IPS-20b (cell line): ENCODE data around the gene GRAP2.

Experiments
- H3K27ac ChIP-seq: one replicate; pipeline ENCODE4 v1.5.1; 2013; ENCODE audit warnings: low read length
- H3K27me3 ChIP-seq: 2 replicates; pipeline ENCODE4 v1.6.1; 2013; ENCODE audit warnings: mild to moderate bottlenecking, low read length, inconsistent platforms; ENCODE audit not compliant: insufficient read depth
- H3K36me3 ChIP-seq: 2 replicates; pipeline ENCODE4 v1.6.1; 2013; ENCODE audit warnings: low read depth, mild to moderate bottlenecking, inconsistent platforms, low read length, moderate library complexity; ENCODE audit not compliant: insufficient read depth
- H3K4me1 ChIP-seq: 2 replicates; pipeline ENCODE4 v1.6.1; 2013; ENCODE audit warnings: mild to moderate bottlenecking, control low read depth, inconsistent platforms, low read length, moderate library complexity; ENCODE audit not compliant: insufficient read depth
- H3K4me3 ChIP-seq: 2 replicates; pipeline ENCODE4 v1.5.1; 2013; ENCODE audit warnings: mild to moderate bottlenecking, low read length, inconsistent platforms
- H3K9ac ChIP-seq: 2 replicates; pipeline ENCODE4 v1.6.1; 2013; ENCODE audit warnings: low read depth, mild to moderate bottlenecking, inconsistent platforms, low read length, moderate library complexity
- H3K9me3 ChIP-seq: 2 replicates; pipeline ENCODE4 v1.6.1; 2013; ENCODE audit warnings: mild to moderate bottlenecking, low read depth, low read length, inconsistent platforms; ENCODE audit not compliant: insufficient read depth

Gene GRAP2

GRCh38 chr22:39914584-39914983 is 13.7 kb downstream of the GRAP2 start:
- no peaks in the 10 kb centered on the region for H3K27me3 ChIP-seq
- peaks cover 7% of the 10 kb centered on the region; the same call in 1 of the 2 replicates for H3K4me1 ChIP-seq
- H3K36me3 ChIP-seq: no peaks in the 10 kb centered on the region
- H3K4me3 ChIP-seq: no peak overlapping the region
- H3K9me3 ChIP-seq: no peaks in the 10 kb centered on the region
- no peak overlapping the region for H3K27ac ChIP-seq
- no peak overlapping the region for H3K9ac ChIP-seq

- H3K9ac ChIP-seq: no peak overlapping the region
- no peak overlapping the region for H3K27ac ChIP-seq
- H3K27me3 ChIP-seq: no peaks in the 10 kb centered on the region
- peaks cover 7% of the 10 kb centered on the region; the same call in 1 of the 2 replicates for H3K4me1 ChIP-seq
- no peak overlapping the region for H3K4me3 ChIP-seq
- no peaks in the 10 kb centered on the region for H3K36me3 ChIP-seq
- no peaks in the 10 kb centered on the region for H3K9me3 ChIP-seq
Measured at GRCh38 chr22:39915295-39915726, 14.4 kb downstream of the GRAP2 start.

GRCh38 chr22:39916496-39916895 is 15.6 kb downstream of the GRAP2 start:
- no peaks in the 10 kb centered on the region for H3K27me3 ChIP-seq
- no peak overlapping the region for H3K27ac ChIP-seq
- no peaks in the 10 kb centered on the region for H3K9me3 ChIP-seq
- peaks cover 7% of the 10 kb centered on the region; the same call in 1 of the 2 replicates for H3K4me1 ChIP-seq
- no peak overlapping the region for H3K4me3 ChIP-seq
- H3K9ac ChIP-seq: no peak overlapping the region
- H3K36me3 ChIP-seq: no peaks in the 10 kb centered on the region

GRCh38 chr22:39917197-39917643 is 16.3 kb downstream of the GRAP2 start:
- peaks cover 7% of the 10 kb centered on the region; the same call in 1 of the 2 replicates for H3K4me1 ChIP-seq
- H3K27me3 ChIP-seq: no peaks in the 10 kb centered on the region
- no peak overlapping the region for H3K9ac ChIP-seq
- H3K4me3 ChIP-seq: no peak overlapping the region
- H3K9me3 ChIP-seq: no peaks in the 10 kb centered on the region
- no peak overlapping the region for H3K27ac ChIP-seq
- no peaks in the 10 kb centered on the region for H3K36me3 ChIP-seq

- Histone ChIP-seq H3K4me3 (no peak overlapping the region), H3K9me3 (no peaks in the 10 kb centered on the region), H3K9ac (no peak overlapping the region), H3K27me3 (no peaks in the 10 kb centered on the region), H3K36me3 (no peaks in the 10 kb centered on the region), H3K4me1 (peaks cover 7% of the 10 kb centered on the region; the same call in 1 of the 2 replicates), H3K27ac (no peak overlapping the region)
Measured at GRCh38 chr22:39917776-39918495, 17.1 kb downstream of the GRAP2 start.

- no peaks in the 10 kb centered on the region for H3K36me3 ChIP-seq
- H3K9ac ChIP-seq: no peak overlapping the region
- H3K4me3 ChIP-seq: no peak overlapping the region
- H3K27me3 ChIP-seq: no peaks in the 10 kb centered on the region
- peaks cover 7% of the 10 kb centered on the region; the same call in 1 of the 2 replicates for H3K4me1 ChIP-seq
- no peak overlapping the region for H3K27ac ChIP-seq
- no peaks in the 10 kb centered on the region for H3K9me3 ChIP-seq
Measured at GRCh38 chr22:39920134-39920743, 19.4 kb downstream of the GRAP2 start.

GRCh38 chr22:39923696-39924095 is 22.8 kb downstream of the GRAP2 start:
- Histone ChIP-seq H3K4me1 (no peaks in the 10 kb centered on the region), H3K27me3 (no peaks in the 10 kb centered on the region), H3K27ac (no peak overlapping the region), H3K9me3 (no peaks in the 10 kb centered on the region), H3K9ac (no peak overlapping the region), H3K36me3 (no peaks in the 10 kb centered on the region), H3K4me3 (no peak overlapping the region)

GRCh38 chr22:39924286-39924685 is 23.4 kb downstream of the GRAP2 start:
- no peaks in the 10 kb centered on the region for H3K27me3 ChIP-seq
- no peak overlapping the region for H3K27ac ChIP-seq
- no peaks in the 10 kb centered on the region for H3K4me1 ChIP-seq
- H3K9ac ChIP-seq: no peak overlapping the region
- H3K4me3 ChIP-seq: no peak overlapping the region
- no peaks in the 10 kb centered on the region for H3K36me3 ChIP-seq
- no peaks in the 10 kb centered on the region for H3K9me3 ChIP-seq

GRCh38 chr22:39925273-39925672 is 24.4 kb downstream of the GRAP2 start:
- Histone ChIP-seq H3K4me3 (no peak overlapping the region), H3K4me1 (no peaks in the 10 kb centered on the region), H3K27me3 (no peaks in the 10 kb centered on the region), H3K9ac (no peak overlapping the region), H3K9me3 (no peaks in the 10 kb centered on the region), H3K27ac (no peak overlapping the region), H3K36me3 (no peaks in the 10 kb centered on the region)

GRCh38 chr22:39925909-39926679 is 25.2 kb downstream of the GRAP2 start:
- Histone ChIP-seq H3K36me3 (no peaks in the 10 kb centered on the region), H3K27me3 (no peaks in the 10 kb centered on the region), H3K9ac (no peak overlapping the region), H3K4me3 (no peak overlapping the region), H3K9me3 (no peaks in the 10 kb centered on the region), H3K4me1 (no peaks in the 10 kb centered on the region), H3K27ac (no peak overlapping the region)

- Histone ChIP-seq H3K4me1 (no peaks in the 10 kb centered on the region), H3K27ac (no peak overlapping the region), H3K36me3 (no peaks in the 10 kb centered on the region), H3K9ac (no peak overlapping the region), H3K27me3 (no peaks in the 10 kb centered on the region), H3K9me3 (no peaks in the 10 kb centered on the region), H3K4me3 (no peak overlapping the region)
Measured at GRCh38 chr22:39926753-39927152, 25.9 kb downstream of the GRAP2 start.
